WTC11 (cell line): Measurements from ENCODE around the gene ARHGEF10L.

Experiments
- ATF3 ChIP-seq: sonication (generic); formaldehyde crosslinking; conservative IDR thresholded peaks from 2 replicates; pipeline ENCODE4 v1.8.1; 2022; ENCODE audit warnings: mild to moderate bottlenecking, missing genetic modification reagents
- E2F5 ChIP-seq: sonication (generic); formaldehyde crosslinking; IDR thresholded peaks from 2 replicates; pipeline ENCODE4 v1.8.1; 2022; ENCODE audit warnings: mild to moderate bottlenecking, moderate library complexity, missing genetic modification reagents
- ESRRA ChIP-seq: sonication (generic); formaldehyde crosslinking; IDR thresholded peaks from 2 replicates; pipeline ENCODE4 v1.8.1; 2022; ENCODE audit warnings: mild to moderate bottlenecking, missing genetic modification reagents, borderline replicate concordance
- MXD4 ChIP-seq: fragments of 250-450 bp; sonication (Bioruptor Pico); IDR thresholded peaks from 2 replicates; pipeline ENCODE4 v1.8.0; 2021; ENCODE audit warnings: mild to moderate bottlenecking, moderate library complexity, borderline replicate concordance
- NFYB ChIP-seq: sonication (generic); formaldehyde crosslinking; conservative IDR thresholded peaks from 2 replicates; pipeline ENCODE4 v1.8.0; 2022; ENCODE audit warnings: low read depth, missing genetic modification reagents
- NR2C2 ChIP-seq: sonication (generic); formaldehyde crosslinking; IDR thresholded peaks from 2 replicates; pipeline ENCODE4 v1.8.0; 2022; ENCODE audit warnings: mild to moderate bottlenecking, missing genetic modification reagents
- NR3C1 ChIP-seq: sonication (generic); formaldehyde crosslinking; conservative IDR thresholded peaks from 2 replicates; pipeline ENCODE4 v1.8.1; 2023; ENCODE audit warnings: low read depth, mild to moderate bottlenecking, missing genetic modification reagents
- PRDM15 ChIP-seq: sonication (generic); formaldehyde crosslinking; IDR thresholded peaks from 2 replicates; pipeline ENCODE4 v1.8.0; 2022; ENCODE audit warnings: missing genetic modification reagents
- SP1 ChIP-seq: sonication (generic); formaldehyde crosslinking; conservative IDR thresholded peaks from 2 replicates; pipeline ENCODE4 v1.8.1; 2022; ENCODE audit warnings: missing genetic modification reagents
- TEAD4 ChIP-seq: sonication (generic); formaldehyde crosslinking; IDR thresholded peaks from 2 replicates; pipeline ENCODE4 v1.8.0; 2022; ENCODE audit warnings: mild to moderate bottlenecking, missing genetic modification reagents
- TF ChIP-seq, protein P1 (sequence below): fragments of 250-450 bp; sonication (Bioruptor Pico); IDR thresholded peaks from 2 replicates; pipeline ENCODE4 v1.9.0; 2021; ENCODE audit warnings: mild to moderate bottlenecking
- TF ChIP-seq, protein P2 (sequence below): fragments of 200-600 bp; IDR thresholded peaks from 2 replicates; pipeline ENCODE4 v1.8.0; 2022; ENCODE audit warnings: antibody characterized with exemption
- TF ChIP-seq, protein P3 (sequence below): sonication (generic); formaldehyde crosslinking; IDR thresholded peaks from 2 replicates; pipeline ENCODE4 v1.8.1; 2022; ENCODE audit warnings: mild to moderate bottlenecking, missing genetic modification reagents, moderate library complexity, borderline replicate concordance

DNA sequence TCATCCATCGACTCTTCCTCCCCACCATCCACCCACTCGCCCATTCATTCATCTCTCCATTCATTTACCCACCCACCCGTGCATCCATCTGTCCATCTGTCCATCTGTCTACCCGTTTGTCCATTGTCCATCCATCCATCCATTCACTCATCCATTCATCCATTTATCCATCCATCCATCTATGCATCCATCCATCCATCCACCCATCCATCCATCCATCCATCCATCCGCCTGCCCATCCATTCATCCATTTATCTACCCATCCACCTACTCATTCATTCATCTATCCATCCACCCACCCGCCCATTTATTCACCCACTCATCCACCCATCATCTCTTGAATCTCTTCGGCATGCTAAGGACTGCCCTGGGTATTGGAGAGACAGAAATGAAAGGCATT is 18.5 kb downstream of the ARHGEF10L start:
- TF ChIP-seq, protein P1, sequence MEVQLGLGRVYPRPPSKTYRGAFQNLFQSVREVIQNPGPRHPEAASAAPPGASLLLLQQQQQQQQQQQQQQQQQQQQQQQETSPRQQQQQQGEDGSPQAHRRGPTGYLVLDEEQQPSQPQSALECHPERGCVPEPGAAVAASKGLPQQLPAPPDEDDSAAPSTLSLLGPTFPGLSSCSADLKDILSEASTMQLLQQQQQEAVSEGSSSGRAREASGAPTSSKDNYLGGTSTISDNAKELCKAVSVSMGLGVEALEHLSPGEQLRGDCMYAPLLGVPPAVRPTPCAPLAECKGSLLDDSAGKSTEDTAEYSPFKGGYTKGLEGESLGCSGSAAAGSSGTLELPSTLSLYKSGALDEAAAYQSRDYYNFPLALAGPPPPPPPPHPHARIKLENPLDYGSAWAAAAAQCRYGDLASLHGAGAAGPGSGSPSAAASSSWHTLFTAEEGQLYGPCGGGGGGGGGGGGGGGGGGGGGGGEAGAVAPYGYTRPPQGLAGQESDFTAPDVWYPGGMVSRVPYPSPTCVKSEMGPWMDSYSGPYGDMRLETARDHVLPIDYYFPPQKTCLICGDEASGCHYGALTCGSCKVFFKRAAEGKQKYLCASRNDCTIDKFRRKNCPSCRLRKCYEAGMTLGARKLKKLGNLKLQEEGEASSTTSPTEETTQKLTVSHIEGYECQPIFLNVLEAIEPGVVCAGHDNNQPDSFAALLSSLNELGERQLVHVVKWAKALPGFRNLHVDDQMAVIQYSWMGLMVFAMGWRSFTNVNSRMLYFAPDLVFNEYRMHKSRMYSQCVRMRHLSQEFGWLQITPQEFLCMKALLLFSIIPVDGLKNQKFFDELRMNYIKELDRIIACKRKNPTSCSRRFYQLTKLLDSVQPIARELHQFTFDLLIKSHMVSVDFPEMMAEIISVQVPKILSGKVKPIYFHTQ = no peak
- TF ChIP-seq, protein P2, sequence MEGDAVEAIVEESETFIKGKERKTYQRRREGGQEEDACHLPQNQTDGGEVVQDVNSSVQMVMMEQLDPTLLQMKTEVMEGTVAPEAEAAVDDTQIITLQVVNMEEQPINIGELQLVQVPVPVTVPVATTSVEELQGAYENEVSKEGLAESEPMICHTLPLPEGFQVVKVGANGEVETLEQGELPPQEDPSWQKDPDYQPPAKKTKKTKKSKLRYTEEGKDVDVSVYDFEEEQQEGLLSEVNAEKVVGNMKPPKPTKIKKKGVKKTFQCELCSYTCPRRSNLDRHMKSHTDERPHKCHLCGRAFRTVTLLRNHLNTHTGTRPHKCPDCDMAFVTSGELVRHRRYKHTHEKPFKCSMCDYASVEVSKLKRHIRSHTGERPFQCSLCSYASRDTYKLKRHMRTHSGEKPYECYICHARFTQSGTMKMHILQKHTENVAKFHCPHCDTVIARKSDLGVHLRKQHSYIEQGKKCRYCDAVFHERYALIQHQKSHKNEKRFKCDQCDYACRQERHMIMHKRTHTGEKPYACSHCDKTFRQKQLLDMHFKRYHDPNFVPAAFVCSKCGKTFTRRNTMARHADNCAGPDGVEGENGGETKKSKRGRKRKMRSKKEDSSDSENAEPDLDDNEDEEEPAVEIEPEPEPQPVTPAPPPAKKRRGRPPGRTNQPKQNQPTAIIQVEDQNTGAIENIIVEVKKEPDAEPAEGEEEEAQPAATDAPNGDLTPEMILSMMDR = no peak
- TF ChIP-seq ESRRA (CRISPR knock-in tag) (no peak), PRDM15 (CRISPR knock-in tag) (no peak), MXD4 (CRISPR knock-in tag) (no peak), NR2C2 (CRISPR knock-in tag) (no peak), ATF3 (CRISPR knock-in tag) (no peak), SP1 (CRISPR knock-in tag) (no peak), NFYB (no peak), TEAD4 (CRISPR knock-in tag) (no peak), E2F5 (CRISPR knock-in tag) (no peak), NR3C1 (CRISPR knock-in tag) (no peak)
- TF ChIP-seq, protein P3, sequence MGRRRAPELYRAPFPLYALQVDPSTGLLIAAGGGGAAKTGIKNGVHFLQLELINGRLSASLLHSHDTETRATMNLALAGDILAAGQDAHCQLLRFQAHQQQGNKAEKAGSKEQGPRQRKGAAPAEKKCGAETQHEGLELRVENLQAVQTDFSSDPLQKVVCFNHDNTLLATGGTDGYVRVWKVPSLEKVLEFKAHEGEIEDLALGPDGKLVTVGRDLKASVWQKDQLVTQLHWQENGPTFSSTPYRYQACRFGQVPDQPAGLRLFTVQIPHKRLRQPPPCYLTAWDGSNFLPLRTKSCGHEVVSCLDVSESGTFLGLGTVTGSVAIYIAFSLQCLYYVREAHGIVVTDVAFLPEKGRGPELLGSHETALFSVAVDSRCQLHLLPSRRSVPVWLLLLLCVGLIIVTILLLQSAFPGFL (CRISPR knock-in tag) = no peak
